Upper lobe of left lung (tissue), 4 donors: ENCODE measurements around the gene WDR17.

Source experiments
- EP300 ChIP-seq, 4 donors: sonication (generic); formaldehyde crosslinking; IDR thresholded peaks; one replicate each; pipeline ENCODE4 v1.5.1; 2017; ENCODE audit warnings: antibody characterized with exemption in 4 of 4, control low read depth in 2 of 4
- POLR2A ChIP-seq, 4 donors: fragments of 450-650 bp; IDR thresholded peaks; one replicate each; pipeline ENCODE4 v1.5.1; 2016 to 2017; ENCODE audit warnings: antibody characterized with exemption in 4 of 4, mild to moderate bottlenecking in 2 of 4
- POLR2AphosphoS5 ChIP-seq, 2 donors: sonication (generic); formaldehyde crosslinking; IDR thresholded peaks; one replicate each; pipeline ENCODE4 v1.5.1; 2017; ENCODE audit warnings: antibody characterized with exemption in 2 of 2
- TF ChIP-seq, protein P1 (sequence below), 6 experiments: fragments of 450-650 bp in 4 of 6; fragments of 200-600 bp in 2 of 6; sonication (generic) in 2 of 6; IDR thresholded peaks; one replicate each; pipeline ENCODE4 v1.5.1; 2016 to 2019; ENCODE audit warnings: antibody characterized with exemption in 6 of 6

GRCh38 chr4:176063718-176064117, 1.9 kb upstream of the WDR17 start:
- TF ChIP-seq, protein P1, sequence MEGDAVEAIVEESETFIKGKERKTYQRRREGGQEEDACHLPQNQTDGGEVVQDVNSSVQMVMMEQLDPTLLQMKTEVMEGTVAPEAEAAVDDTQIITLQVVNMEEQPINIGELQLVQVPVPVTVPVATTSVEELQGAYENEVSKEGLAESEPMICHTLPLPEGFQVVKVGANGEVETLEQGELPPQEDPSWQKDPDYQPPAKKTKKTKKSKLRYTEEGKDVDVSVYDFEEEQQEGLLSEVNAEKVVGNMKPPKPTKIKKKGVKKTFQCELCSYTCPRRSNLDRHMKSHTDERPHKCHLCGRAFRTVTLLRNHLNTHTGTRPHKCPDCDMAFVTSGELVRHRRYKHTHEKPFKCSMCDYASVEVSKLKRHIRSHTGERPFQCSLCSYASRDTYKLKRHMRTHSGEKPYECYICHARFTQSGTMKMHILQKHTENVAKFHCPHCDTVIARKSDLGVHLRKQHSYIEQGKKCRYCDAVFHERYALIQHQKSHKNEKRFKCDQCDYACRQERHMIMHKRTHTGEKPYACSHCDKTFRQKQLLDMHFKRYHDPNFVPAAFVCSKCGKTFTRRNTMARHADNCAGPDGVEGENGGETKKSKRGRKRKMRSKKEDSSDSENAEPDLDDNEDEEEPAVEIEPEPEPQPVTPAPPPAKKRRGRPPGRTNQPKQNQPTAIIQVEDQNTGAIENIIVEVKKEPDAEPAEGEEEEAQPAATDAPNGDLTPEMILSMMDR (IDR thresholded peaks at IDR 0.05) = no peak
- TF ChIP-seq POLR2A (IDR thresholded peaks at IDR 0.05) (no peak), EP300 (IDR thresholded peaks at IDR 0.05) (no peak), POLR2AphosphoS5 (IDR thresholded peaks at IDR 0.05) (no peak)
